Spleen (tissue), 7 donors: Measurements from ENCODE around the gene RFX1.

Experiments
- CTCF ChIP-seq, 11 experiments: fragments of 200-600 bp in 7 of 11; fragments of 450-650 bp in 4 of 11; sonication (generic) in 4 of 11; IDR thresholded peaks in 8 of 11; conservative IDR thresholded peaks in 3 of 11; 1 replicate in 7 of 11; 2 replicates in 4 of 11; pipeline versions ENCODE4 v1.4.0 to v1.8.0; 2016 to 2021; ENCODE audit warnings: antibody characterized with exemption in 11 of 11, inconsistent platforms in 4 of 11, mild to moderate bottlenecking in 1 of 11
- POLR2AphosphoS5 ChIP-seq, 3 donors: sonication (generic); formaldehyde crosslinking; IDR thresholded peaks; one replicate each; pipeline ENCODE4 v1.5.1; 2017; ENCODE audit warnings: antibody characterized with exemption in 3 of 3
- donor health status: DM: no; HTN: no; CAD: no; lungs with moderate emphysema.
- donor health status: DM: no; HTN: no; CAD: no.
- donor health status: DM: no; HTN: no; CAD: no.

- TF ChIP-seq CTCF (IDR thresholded peaks at IDR 0.05 in 8 of 11, conservative IDR thresholded peaks at IDR 0.05 in 3 of 11) (peak in 6 of 11 experiments; percentile 15 to 54 (median 38)), POLR2AphosphoS5 (IDR thresholded peaks at IDR 0.05) (peak; percentile 2 to 54 (median 28))
Measured at GRCh38 chr19:13959962-13960862, 45.9 kb downstream of the RFX1 start.
